Activated B cell treated with CpG ODN at 0.5 μM for 24 hours (primary cell): ENCODE measurements around the gene C2orf76. TPM values are rescaled to one million over a fixed set of nuclear protein-coding genes. Genes with fewer than 3 reads are reported as not detected.
A peak's percentile ranks its signal among the peaks of the same experiment; 100 is the strongest.

Source experiments
- ATAC-seq: fragments of 200-7000 bp; cut with Tn5 transposase; one replicate; pipeline ENCODE4 v1.10.0; 2021; ENCODE audit warnings: low read depth, mild to moderate bottlenecking, moderate library complexity
- CTCF ChIA-PET: fragments of 350-600 bp; sonication (Branson Sonifier 250); formaldehyde crosslinking; loops from one replicate; lab custom pipeline; 2021; ENCODE audit warnings: antibody characterized with exemption; lab: Charles Lee
- POLR2A ChIA-PET: fragments of 350-600 bp; sonication (Branson Sonifier 250); formaldehyde crosslinking; loops from one replicate; lab custom pipeline; 2021; ENCODE audit warnings: antibody characterized with exemption; lab: Charles Lee
- DNase-seq: peaks from one replicate; pipeline ENCODE4 v3.0.0; 2022
- H3K27ac Mint-ChIP-seq: one replicate; pipeline ENCODE4 v1.8.0; 2020; ENCODE audit warnings: mixed read lengths
- H3K27me3 Mint-ChIP-seq: one replicate; pipeline ENCODE4 v1.8.0; 2021; ENCODE audit warnings: mixed read lengths
- H3K36me3 Mint-ChIP-seq: one replicate; pipeline ENCODE4 v1.8.0; 2021; ENCODE audit warnings: low read depth, mixed read lengths
- H3K4me1 Mint-ChIP-seq: one replicate; pipeline ENCODE4 v1.8.0; 2021; ENCODE audit warnings: mixed read lengths
- H3K4me3 Mint-ChIP-seq: one replicate; pipeline ENCODE4 v1.8.0; 2020; ENCODE audit warnings: mild to moderate bottlenecking, mixed read lengths
- H3K9me3 Mint-ChIP-seq: one replicate; pipeline ENCODE4 v1.8.0; 2020; ENCODE audit warnings: mixed read lengths
- intact Hi-C: fragments of 100-400 bp; cut with micrococcal nuclease; formaldehyde crosslinking; loops from one replicate; pipeline ENCODE4 v1.15.1; 2024
- total RNA-seq: library from RNA; stranded (reverse); gene quantifications from 2 replicates; pipeline ENCODE4 v1.2.3, GENCODE V29; 2022
- TF ChIP-seq, protein P1 (sequence below): fragments of 200-600 bp; IDR thresholded peaks from one replicate; pipeline ENCODE4 v1.8.0; 2022; ENCODE audit warnings: antibody characterized with exemption, mild to moderate bottlenecking

C2orf76 gene
- total RNA-seq, 1 donor from 2014 or later, result 11.0 TPM

DNA sequence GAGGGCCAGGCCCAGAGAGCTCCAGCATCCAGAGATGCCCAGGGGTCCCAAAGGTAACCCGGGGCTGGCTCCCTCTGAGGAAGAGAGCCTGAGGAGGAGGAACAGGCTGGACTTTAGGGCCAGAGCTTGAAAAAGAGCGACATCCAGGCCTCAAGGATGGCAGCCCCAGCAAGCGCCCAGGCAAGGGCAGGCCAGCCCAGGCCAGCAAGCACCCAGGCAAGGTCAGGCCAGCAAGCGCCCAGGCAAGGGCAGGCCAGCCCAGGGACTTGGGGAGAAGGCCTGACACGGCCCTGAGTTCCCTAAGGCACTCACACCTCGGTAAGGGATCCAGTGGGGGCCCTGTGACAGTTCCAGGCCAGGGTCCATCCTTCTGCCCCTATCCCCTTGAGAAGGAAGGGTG lies 30.6 kb upstream of the C2orf76 start:
- no peak overlapping the region for H3K4me3 Mint-ChIP-seq
- no peaks in the 10 kb centered on the region for H3K36me3 Mint-ChIP-seq
- no peaks in the 10 kb centered on the region for H3K4me1 Mint-ChIP-seq
- CTCF ChIA-PET, result no interaction called here
- peaks cover 13% of the 10 kb centered on the region for H3K27me3 Mint-ChIP-seq
- no peaks in the 10 kb centered on the region for H3K9me3 Mint-ChIP-seq
- no peak for ATAC-seq
- POLR2A ChIA-PET, result no interaction called here
- intact Hi-C loops, result no loop called here
- TF ChIP-seq, protein P1, sequence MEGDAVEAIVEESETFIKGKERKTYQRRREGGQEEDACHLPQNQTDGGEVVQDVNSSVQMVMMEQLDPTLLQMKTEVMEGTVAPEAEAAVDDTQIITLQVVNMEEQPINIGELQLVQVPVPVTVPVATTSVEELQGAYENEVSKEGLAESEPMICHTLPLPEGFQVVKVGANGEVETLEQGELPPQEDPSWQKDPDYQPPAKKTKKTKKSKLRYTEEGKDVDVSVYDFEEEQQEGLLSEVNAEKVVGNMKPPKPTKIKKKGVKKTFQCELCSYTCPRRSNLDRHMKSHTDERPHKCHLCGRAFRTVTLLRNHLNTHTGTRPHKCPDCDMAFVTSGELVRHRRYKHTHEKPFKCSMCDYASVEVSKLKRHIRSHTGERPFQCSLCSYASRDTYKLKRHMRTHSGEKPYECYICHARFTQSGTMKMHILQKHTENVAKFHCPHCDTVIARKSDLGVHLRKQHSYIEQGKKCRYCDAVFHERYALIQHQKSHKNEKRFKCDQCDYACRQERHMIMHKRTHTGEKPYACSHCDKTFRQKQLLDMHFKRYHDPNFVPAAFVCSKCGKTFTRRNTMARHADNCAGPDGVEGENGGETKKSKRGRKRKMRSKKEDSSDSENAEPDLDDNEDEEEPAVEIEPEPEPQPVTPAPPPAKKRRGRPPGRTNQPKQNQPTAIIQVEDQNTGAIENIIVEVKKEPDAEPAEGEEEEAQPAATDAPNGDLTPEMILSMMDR, result no peak
- DNase-seq, result no peak
- H3K27ac Mint-ChIP-seq, result no peak overlapping the region

GRCh38 chr2:119393971-119394748 lies 27.5 kb upstream of the C2orf76 start:
- intact Hi-C loops, result no loop called here
- Mint-ChIP-seq H3K36me3 (no peaks in the 10 kb centered on the region), H3K4me1 (no peaks in the 10 kb centered on the region), H3K27me3 (peaks cover 3% of the 10 kb centered on the region), H3K9me3 (no peaks in the 10 kb centered on the region), H3K4me3 (no peak overlapping the region), H3K27ac (no peak overlapping the region)
- CTCF ChIA-PET, result no interaction called here
- ATAC-seq (no peak), DNase-seq (no peak)
- TF ChIP-seq, protein P1, result no peak
- POLR2A ChIA-PET, result no interaction called here

GRCh38 chr2:119389615-119390306 lies 23.1 kb upstream of the C2orf76 start:
- Mint-ChIP-seq H3K27me3 (peaks cover 5% of the 10 kb centered on the region), H3K36me3 (no peaks in the 10 kb centered on the region), H3K27ac (no peak overlapping the region), H3K4me1 (peaks cover 7% of the 10 kb centered on the region), H3K9me3 (no peaks in the 10 kb centered on the region), H3K4me3 (no peak overlapping the region)
- ATAC-seq, result no peak
- CTCF ChIA-PET, result no interaction called here
- POLR2A ChIA-PET, result no interaction called here
- DNase-seq, result no peak
- TF ChIP-seq, protein P1, result no peak
- intact Hi-C loops, result no loop called here

- H3K4me3 Mint-ChIP-seq, result no peak overlapping the region
- no peaks in the 10 kb centered on the region for H3K36me3 Mint-ChIP-seq
- ChIA-PET CTCF (no interaction called here), POLR2A (interaction anchor here (1.1 kb wide), 1 partner anchor 20 kb away, joined by 9 read pairs; the partner anchor contains the start of genes C2orf76 and DBI)
- TF ChIP-seq, protein P1, result no peak
- no peak overlapping the region for H3K27ac Mint-ChIP-seq
- intact Hi-C loops, result no loop called here
- H3K27me3 Mint-ChIP-seq, result peaks cover 5% of the 10 kb centered on the region
- H3K4me1 Mint-ChIP-seq, result peaks cover 7% of the 10 kb centered on the region
- DNase-seq (no peak), ATAC-seq (peak; percentile 37)
- no peaks in the 10 kb centered on the region for H3K9me3 Mint-ChIP-seq
Measured at GRCh38 chr2:119387381-119388129, 20.9 kb upstream of the C2orf76 start.

- Mint-ChIP-seq H3K9me3 (no peaks in the 10 kb centered on the region), H3K4me3 (no peak overlapping the region), H3K27me3 (peaks cover 5% of the 10 kb centered on the region), H3K27ac (no peak overlapping the region), H3K36me3 (no peaks in the 10 kb centered on the region), H3K4me1 (peaks cover 7% of the 10 kb centered on the region)
- ChIA-PET POLR2A (no interaction called here), CTCF (no interaction called here)
- TF ChIP-seq, protein P1, result no peak
- intact Hi-C loops, result no loop called here
- DNase-seq, result no peak
- no peak for ATAC-seq
Measured at GRCh38 chr2:119385466-119385865, 18.8 kb upstream of the C2orf76 start.
